Kidney epithelial cell (primary cell): ENCODE measurements around the gene RNF157. TPM values are rescaled to one million over a fixed set of nuclear protein-coding genes. Genes with fewer than 3 reads are reported as not detected.

ENCODE experiments used
- DNase-seq: peaks from one replicate; pipeline ENCODE4 v3.0.0-alpha.2; 2010; ENCODE audit warnings: low read depth
- H3K27me3 ChIP-seq: 2 replicates; pipeline ENCODE4 v1.6.0; 2011; ENCODE audit warnings: low read length; ENCODE audit not compliant: control insufficient read depth, insufficient read depth
- H3K36me3 ChIP-seq: 2 replicates; pipeline ENCODE4 v1.5.1; 2011; ENCODE audit warnings: low read length; ENCODE audit not compliant: control insufficient read depth, insufficient read depth
- H3K4me3 ChIP-seq: 2 replicates; pipeline ENCODE4 v1.5.1; 2011; ENCODE audit warnings: low read depth, mild to moderate bottlenecking, control low read depth, low read length
- total RNA-seq: library from RNA; depleted of rRNA; stranded (reverse); fragments of >200 nt; gene quantifications from 2 replicates; pipeline ENCODE4 v1.2.3, GENCODE V29; 2015
- TF ChIP-seq, protein P1 (sequence below): IDR thresholded peaks from 2 replicates; pipeline ENCODE4 v1.5.1; 2011; ENCODE audit warnings: mild to moderate bottlenecking, moderate library complexity, low read length, control low read depth, inconsistent platforms; ENCODE audit not compliant: insufficient read depth, poor library complexity, severe bottlenecking

The RNF157 gene
- total RNA-seq, 1 donor from 2014 or later: 6.0 TPM

DNA sequence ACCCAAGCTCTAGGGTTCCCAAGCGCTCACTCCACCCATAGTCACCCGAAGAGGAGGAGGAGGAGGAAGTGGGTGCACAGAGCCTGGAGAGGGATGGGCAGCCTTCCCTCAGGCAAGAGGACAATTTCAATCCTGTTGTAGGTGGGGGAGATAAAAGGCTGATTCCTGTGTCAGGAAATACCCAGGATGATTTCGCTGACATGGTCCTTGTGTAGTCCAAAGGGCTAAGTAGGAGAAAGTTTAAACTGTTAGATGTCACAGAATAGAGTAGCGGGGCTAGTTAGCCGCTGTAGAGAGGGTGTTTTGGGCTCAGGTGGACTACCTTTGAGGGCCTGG, 135.4 kb downstream of the RNF157 start:
- H3K36me3 ChIP-seq: no peaks in the 10 kb centered on the region
- no peak for DNase-seq

DNA sequence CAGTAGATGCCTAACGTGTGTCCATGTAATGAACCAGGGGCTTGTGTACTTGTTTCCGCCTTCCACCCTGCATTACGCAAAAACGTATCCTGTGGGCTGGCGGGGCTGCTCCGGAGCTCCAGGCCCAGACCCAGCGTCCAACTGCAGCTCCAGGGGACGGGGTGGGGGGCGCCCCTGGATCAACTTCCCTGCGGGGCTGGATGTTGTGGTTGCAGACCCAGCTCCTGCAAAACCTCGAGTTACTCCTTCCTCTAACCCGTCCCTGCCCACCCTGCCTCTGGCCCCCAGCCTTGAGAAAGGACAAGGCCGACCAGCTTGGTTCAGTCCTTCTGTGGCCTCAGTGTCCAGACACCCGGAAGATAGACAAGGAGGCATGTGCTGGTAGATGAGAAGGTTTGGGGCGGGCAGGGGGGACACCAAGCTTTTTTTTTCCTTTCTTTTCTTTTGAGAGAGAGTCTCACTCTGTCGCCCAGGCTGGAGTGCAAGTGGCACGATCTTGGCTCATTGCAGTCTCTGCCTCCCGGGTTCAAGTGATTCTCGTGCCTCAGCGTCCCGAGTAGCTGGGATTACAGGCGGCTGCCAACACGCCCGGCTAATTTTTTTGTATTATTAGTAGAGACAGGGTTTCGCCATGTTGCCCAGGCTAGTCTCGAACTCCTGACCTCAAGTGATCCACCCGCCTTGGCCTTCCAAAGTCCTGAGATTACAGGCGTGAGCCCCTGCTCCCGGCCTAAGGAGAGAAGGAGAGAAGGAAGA, 136.0 kb downstream of the RNF157 start:
- peak overlapping the region; percentile 88 for H3K4me3 ChIP-seq
- DNase-seq: no peak
- no peaks in the 10 kb centered on the region for H3K36me3 ChIP-seq
- no peaks in the 10 kb centered on the region for H3K27me3 ChIP-seq
- TF ChIP-seq, protein P1, sequence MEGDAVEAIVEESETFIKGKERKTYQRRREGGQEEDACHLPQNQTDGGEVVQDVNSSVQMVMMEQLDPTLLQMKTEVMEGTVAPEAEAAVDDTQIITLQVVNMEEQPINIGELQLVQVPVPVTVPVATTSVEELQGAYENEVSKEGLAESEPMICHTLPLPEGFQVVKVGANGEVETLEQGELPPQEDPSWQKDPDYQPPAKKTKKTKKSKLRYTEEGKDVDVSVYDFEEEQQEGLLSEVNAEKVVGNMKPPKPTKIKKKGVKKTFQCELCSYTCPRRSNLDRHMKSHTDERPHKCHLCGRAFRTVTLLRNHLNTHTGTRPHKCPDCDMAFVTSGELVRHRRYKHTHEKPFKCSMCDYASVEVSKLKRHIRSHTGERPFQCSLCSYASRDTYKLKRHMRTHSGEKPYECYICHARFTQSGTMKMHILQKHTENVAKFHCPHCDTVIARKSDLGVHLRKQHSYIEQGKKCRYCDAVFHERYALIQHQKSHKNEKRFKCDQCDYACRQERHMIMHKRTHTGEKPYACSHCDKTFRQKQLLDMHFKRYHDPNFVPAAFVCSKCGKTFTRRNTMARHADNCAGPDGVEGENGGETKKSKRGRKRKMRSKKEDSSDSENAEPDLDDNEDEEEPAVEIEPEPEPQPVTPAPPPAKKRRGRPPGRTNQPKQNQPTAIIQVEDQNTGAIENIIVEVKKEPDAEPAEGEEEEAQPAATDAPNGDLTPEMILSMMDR: no peak

More for the DNA sequence above, 135.4 kb downstream of the RNF157 start:
- TF ChIP-seq, protein P1: no peak
- Histone ChIP-seq H3K27me3 (no peaks in the 10 kb centered on the region), H3K4me3 (no peak overlapping the region)

DNA sequence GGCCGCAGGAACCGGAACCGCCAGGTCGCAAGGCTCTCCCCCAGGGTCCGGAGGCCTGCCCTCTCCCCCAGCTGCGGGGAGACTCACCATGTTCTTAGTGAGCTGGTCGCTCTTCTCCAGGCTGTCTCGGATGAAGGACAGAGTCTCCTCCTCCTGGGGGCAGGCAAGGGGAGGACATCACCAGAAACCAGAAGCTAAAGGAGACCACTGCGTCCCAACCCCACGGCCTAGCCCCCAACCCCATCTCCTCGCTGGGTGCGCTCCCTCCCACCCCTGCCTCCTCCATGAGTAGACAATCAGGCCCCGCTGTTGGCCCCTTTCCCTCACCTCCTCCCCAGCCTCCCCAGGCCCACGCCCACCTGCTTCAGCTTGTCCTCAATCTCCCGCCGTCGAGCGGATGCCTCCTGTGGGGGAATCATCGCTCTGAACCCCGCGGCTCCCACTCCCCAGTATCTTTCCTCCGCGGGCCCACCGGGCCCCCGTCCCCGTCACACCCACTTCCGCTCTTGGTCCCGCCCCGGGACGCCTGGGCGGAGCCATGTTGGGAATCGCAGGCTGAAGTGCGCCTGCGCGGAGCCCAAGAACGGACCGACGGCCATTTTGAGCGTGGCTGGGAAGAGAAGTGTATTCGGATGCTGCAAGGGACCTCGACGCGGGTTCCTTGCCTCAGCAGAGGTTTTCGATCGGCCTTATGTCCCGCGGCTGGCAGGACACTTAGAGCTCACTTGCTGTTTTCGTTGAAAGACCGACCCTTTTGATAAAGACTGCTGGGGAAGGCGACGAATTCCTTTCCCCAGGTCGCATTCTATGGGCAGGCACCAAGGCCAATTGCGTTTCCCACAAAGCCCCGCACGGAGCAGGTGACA, 136.8 kb downstream of the RNF157 start, which contains the start of gene EXOC7:
Gene EXOC7 (minus strand): TSS at position 514 of the 866 bp plus-strand sequence. CDS start 95 bp downstream, at position 419.
- Histone ChIP-seq H3K27me3 (no peaks in the 10 kb centered on the region), H3K4me3 (peak within 1 kb of the TSS; percentile 88), H3K36me3 (no peaks in the 10 kb centered on the region)
- TF ChIP-seq, protein P1: peak; percentile 8
- DNase-seq: peak; percentile 53

DNA sequence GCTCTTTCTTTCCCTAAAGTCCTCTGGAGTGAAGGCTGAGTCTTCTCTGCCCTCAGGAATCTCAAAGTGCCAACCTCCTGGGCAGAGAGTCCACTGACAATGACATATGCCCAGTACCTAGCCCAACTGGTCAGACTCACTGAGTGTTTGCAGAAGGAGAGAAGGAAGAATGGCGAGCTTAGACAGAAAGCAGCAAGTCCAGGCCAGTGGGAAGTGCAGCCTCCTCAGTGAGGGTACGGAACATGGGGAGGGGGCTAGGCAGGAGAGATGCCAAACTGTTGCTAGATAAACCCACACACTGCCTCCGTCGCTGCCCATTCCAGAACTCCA, 137.4 kb downstream of the RNF157 start:
- no peak for DNase-seq

DNA sequence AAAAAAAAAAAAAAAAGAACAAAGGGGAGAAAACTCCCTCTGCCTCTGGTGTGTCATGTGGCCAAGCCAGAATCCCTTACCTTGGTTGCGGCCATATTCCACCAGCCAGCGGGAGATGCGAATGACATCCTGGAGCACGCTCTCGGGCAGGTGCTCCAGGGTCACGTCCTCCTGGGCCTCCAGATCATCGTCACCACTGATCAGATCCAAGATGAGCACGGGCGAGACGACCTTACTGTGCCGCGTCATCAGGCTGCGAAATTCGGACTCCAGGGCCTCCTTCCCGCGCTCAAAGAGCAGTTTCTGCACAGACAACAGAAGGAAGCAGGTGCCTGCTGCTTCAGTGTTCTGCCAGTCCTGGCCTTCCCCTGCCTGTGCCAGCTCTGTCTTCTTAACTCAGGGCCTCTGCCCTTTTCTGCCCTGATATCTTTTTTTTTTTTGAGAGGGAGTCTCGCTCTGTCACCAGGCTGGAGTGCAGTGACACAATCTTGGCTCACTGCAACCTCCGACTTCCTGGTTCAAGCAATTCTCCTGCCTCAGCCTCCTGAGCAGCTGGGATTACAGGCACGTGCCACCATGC, 142.5 kb downstream of the RNF157 start:
- Histone ChIP-seq H3K27me3 (no peaks in the 10 kb centered on the region), H3K4me3 (no peak overlapping the region), H3K36me3 (peaks cover 7% of the 10 kb centered on the region)
- DNase-seq: no peak
- TF ChIP-seq, protein P1: no peak

More for the DNA sequence above, 137.4 kb downstream of the RNF157 start:
- TF ChIP-seq, protein P1: no peak
- H3K4me3 ChIP-seq: peak overlapping the region; percentile 88
- no peaks in the 10 kb centered on the region for H3K36me3 ChIP-seq
- no peaks in the 10 kb centered on the region for H3K27me3 ChIP-seq
